GM12878 (cell line): Measurements from ENCODE around the gene SORCS1.

Experiments used
- BHLHE40 ChIP-seq, 2 experiments: fragments of 450-650 bp in 1 of 2; IDR thresholded peaks; 2 replicates each; pipeline ENCODE4 v1.6.1; 2011 to 2017; ENCODE audit warnings: low read depth in 2 of 2, borderline replicate concordance in 1 of 2, improper control_type of control experiment in 1 of 2, low read length in 1 of 2, mild to moderate bottlenecking in 1 of 2
- SMC3 ChIP-seq: IDR thresholded peaks from 2 replicates; pipeline ENCODE4 v1.6.1; 2011; ENCODE audit warnings: low read length, improper control_type of control experiment, borderline replicate concordance
- SPI1 ChIP-seq: IDR thresholded peaks from 2 replicates; pipeline ENCODE4 v1.6.1; 2011; ENCODE audit warnings: low read depth, mild to moderate bottlenecking, low read length, moderate library complexity, borderline replicate concordance; ENCODE audit not compliant: insufficient read depth
- ZBED1 ChIP-seq: IDR thresholded peaks from 2 replicates; pipeline ENCODE4 v1.6.1; 2016; ENCODE audit warnings: borderline replicate concordance
- TF ChIP-seq, protein P1 (sequence below), 3 experiments: IDR thresholded peaks in 2 of 3; conservative IDR thresholded peaks in 1 of 3; 2 replicates each; pipeline ENCODE4 v1.5.1; 2011; ENCODE audit warnings: low read depth in 3 of 3, low read length in 3 of 3, mild to moderate bottlenecking in 3 of 3, control low read depth in 2 of 3, moderate library complexity in 2 of 3, inconsistent platforms in 1 of 3, mixed read lengths in 1 of 3; ENCODE audit not compliant: control insufficient read depth in 2 of 3, insufficient read depth in 1 of 3; ENCODE audit errors: extremely low read depth in 1 of 3
- TF ChIP-seq, protein P2 (sequence below): IDR thresholded peaks from 2 replicates; pipeline ENCODE4 v1.6.1; 2011; ENCODE audit warnings: borderline replicate concordance, low read depth, mild to moderate bottlenecking, moderate library complexity, low read length; ENCODE audit not compliant: insufficient read depth, poor library complexity, severe bottlenecking

DNA sequence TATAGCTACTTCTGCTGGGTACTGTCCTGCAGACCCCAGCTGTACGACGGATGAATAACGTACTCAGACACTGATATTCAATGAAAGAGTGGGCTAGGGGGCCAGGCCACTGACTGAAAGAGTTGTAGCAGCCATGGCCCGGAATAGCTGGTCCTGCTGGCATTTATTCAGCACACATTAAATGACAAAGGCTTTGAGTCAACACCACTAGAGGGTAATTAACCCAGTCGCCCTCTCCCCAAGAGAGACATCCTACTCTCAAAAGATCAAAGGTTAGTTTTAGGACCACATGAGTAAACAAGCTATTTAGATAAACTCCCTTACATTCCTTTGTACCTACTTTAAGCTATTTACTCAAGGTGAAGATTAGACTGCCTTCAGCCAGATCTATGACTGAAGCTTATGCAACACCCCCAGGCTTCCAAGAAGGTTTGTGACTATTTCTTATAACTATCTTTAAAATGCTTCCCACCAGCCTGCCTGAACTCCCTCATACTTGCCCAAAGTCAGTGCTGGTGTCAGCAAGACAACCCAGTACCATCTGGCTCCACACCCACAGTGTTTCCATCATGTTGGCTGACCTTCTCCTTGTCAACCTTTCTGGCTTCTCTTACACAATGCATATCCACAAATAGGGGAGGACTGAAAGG, 629.1 kb downstream of the SORCS1 start:
- TF ChIP-seq, protein P1, sequence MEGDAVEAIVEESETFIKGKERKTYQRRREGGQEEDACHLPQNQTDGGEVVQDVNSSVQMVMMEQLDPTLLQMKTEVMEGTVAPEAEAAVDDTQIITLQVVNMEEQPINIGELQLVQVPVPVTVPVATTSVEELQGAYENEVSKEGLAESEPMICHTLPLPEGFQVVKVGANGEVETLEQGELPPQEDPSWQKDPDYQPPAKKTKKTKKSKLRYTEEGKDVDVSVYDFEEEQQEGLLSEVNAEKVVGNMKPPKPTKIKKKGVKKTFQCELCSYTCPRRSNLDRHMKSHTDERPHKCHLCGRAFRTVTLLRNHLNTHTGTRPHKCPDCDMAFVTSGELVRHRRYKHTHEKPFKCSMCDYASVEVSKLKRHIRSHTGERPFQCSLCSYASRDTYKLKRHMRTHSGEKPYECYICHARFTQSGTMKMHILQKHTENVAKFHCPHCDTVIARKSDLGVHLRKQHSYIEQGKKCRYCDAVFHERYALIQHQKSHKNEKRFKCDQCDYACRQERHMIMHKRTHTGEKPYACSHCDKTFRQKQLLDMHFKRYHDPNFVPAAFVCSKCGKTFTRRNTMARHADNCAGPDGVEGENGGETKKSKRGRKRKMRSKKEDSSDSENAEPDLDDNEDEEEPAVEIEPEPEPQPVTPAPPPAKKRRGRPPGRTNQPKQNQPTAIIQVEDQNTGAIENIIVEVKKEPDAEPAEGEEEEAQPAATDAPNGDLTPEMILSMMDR (IDR thresholded peaks at IDR 0.05 in 2 of 3, conservative IDR thresholded peaks at IDR 0.05 in 1 of 3; ENCODE audit: control insufficient read depth in 2 of 3, extremely low read depth in 1 of 3, insufficient read depth in 1 of 3, low read depth in 3 of 3, low read length in 3 of 3): no peak
- TF ChIP-seq ZBED1 (no peak), SMC3 (no peak), SPI1 (no peak), BHLHE40 (IDR thresholded peaks at IDR 0.05; ENCODE audit: borderline replicate concordance in 1 of 2, low read depth in 2 of 2, low read length in 1 of 2) (no peak)
- TF ChIP-seq, protein P2, sequence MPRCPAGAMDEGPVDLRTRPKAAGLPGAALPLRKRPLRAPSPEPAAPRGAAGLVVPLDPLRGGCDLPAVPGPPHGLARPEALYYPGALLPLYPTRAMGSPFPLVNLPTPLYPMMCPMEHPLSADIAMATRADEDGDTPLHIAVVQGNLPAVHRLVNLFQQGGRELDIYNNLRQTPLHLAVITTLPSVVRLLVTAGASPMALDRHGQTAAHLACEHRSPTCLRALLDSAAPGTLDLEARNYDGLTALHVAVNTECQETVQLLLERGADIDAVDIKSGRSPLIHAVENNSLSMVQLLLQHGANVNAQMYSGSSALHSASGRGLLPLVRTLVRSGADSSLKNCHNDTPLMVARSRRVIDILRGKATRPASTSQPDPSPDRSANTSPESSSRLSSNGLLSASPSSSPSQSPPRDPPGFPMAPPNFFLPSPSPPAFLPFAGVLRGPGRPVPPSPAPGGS: no peak
